ENCODE measurements around the gene FAM124A. TPM values are rescaled to one million over a fixed set of nuclear protein-coding genes. Genes with fewer than 3 reads are reported as not detected.

Gene FAM124A
- total RNA-seq, 2 donors from 2014 or later: 4.2 to 13.7 TPM

GRCh38 chr13:51240178-51240577 is 18.0 kb downstream of the FAM124A start:
- ATAC-seq (ENCODE audit: insufficient number of reproducible peaks, low FRiP score, low read depth) (no peak), DNase-seq (ENCODE audit: low spot score) (no peak)
- H3K36me3 ChIP-seq: no peaks in the 10 kb centered on the region
- TF ChIP-seq, protein P1, sequence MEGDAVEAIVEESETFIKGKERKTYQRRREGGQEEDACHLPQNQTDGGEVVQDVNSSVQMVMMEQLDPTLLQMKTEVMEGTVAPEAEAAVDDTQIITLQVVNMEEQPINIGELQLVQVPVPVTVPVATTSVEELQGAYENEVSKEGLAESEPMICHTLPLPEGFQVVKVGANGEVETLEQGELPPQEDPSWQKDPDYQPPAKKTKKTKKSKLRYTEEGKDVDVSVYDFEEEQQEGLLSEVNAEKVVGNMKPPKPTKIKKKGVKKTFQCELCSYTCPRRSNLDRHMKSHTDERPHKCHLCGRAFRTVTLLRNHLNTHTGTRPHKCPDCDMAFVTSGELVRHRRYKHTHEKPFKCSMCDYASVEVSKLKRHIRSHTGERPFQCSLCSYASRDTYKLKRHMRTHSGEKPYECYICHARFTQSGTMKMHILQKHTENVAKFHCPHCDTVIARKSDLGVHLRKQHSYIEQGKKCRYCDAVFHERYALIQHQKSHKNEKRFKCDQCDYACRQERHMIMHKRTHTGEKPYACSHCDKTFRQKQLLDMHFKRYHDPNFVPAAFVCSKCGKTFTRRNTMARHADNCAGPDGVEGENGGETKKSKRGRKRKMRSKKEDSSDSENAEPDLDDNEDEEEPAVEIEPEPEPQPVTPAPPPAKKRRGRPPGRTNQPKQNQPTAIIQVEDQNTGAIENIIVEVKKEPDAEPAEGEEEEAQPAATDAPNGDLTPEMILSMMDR (IDR thresholded peaks at IDR 0.05): no peak
- H3K4me3 ChIP-seq: no peak overlapping the region
- no peaks in the 10 kb centered on the region for H3K9me3 ChIP-seq
- no peaks in the 10 kb centered on the region for H3K4me1 ChIP-seq (ENCODE audit: control insufficient read depth in 1 of 2, low read depth in 2 of 2)
- no peaks in the 10 kb centered on the region for H3K27me3 ChIP-seq (replicated peaks; ENCODE audit: insufficient read depth)
- H3K27ac ChIP-seq: no peak overlapping the region

DNA sequence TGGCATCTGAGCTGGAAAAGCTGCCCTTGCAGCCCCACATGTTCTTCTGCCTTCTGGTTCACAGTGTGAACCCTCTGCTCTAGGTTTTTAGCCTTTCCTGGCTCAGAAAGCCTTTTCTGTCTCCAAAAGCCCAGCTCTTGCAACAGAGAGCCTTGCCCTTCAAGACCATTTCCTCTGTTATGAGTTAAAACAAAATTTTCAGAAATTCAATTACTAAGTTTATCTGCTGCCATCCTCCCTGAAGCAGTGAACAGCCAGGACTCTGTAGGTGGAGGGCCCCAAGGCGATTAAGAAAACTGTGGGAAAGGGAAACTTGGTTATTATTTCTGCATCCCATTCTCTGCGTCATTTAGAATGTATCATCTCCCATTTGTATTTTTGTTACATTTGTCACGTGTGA is 18.8 kb downstream of the FAM124A start:
- no peak for ATAC-seq (ENCODE audit: insufficient number of reproducible peaks, low FRiP score, low read depth)
- no peak for DNase-seq (ENCODE audit: low spot score)
- Histone ChIP-seq H3K4me1 (ENCODE audit: control insufficient read depth in 1 of 2, low read depth in 2 of 2) (no peaks in the 10 kb centered on the region), H3K4me3 (no peak overlapping the region), H3K36me3 (no peaks in the 10 kb centered on the region), H3K9me3 (no peaks in the 10 kb centered on the region), H3K27ac (no peak overlapping the region), H3K27me3 (replicated peaks; ENCODE audit: insufficient read depth) (no peaks in the 10 kb centered on the region)
- TF ChIP-seq, protein P1 (IDR thresholded peaks at IDR 0.05): no peak

GRCh38 chr13:51241720-51242119 is 19.5 kb downstream of the FAM124A start:
- DNase-seq (ENCODE audit: low spot score): no peak
- Histone ChIP-seq H3K27me3 (replicated peaks; ENCODE audit: insufficient read depth) (no peaks in the 10 kb centered on the region), H3K4me3 (no peak overlapping the region), H3K4me1 (ENCODE audit: control insufficient read depth in 1 of 2, low read depth in 2 of 2) (peaks cover 0 to 4% of the 10 kb centered on the region in 2 donors), H3K9me3 (no peaks in the 10 kb centered on the region), H3K27ac (no peak overlapping the region), H3K36me3 (no peaks in the 10 kb centered on the region)
- no peak for ATAC-seq (ENCODE audit: insufficient number of reproducible peaks, low FRiP score, low read depth)
- TF ChIP-seq, protein P1 (IDR thresholded peaks at IDR 0.05): no peak

DNA sequence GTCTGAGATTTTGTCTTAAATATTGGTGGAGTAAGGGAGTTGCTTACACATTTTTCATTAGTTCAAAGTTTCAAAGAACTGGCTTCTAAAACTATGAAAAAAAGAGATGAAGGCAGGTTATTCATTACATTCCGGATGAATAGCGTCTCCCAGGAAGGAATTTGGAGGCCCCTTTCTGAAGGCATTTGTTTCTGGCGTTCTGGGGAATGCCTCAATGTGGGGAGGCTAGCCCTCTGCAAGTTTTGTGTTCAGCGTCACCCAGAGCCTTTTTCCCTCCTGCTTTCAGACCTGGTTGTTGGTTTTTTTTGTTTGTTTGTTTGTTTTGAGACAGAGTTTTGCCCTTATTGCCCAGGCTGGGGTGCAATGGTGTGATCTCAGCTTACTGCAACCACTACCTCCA is 21.0 kb downstream of the FAM124A start:
- Histone ChIP-seq H3K4me1 (ENCODE audit: control insufficient read depth in 1 of 2, low read depth in 2 of 2) (peaks cover 4 to 12% of the 10 kb centered on the region in 2 donors), H3K9me3 (no peaks in the 10 kb centered on the region), H3K27ac (no peak overlapping the region), H3K4me3 (no peak overlapping the region), H3K36me3 (no peaks in the 10 kb centered on the region), H3K27me3 (replicated peaks; ENCODE audit: insufficient read depth) (no peaks in the 10 kb centered on the region)
- DNase-seq (ENCODE audit: low spot score) (no peak), ATAC-seq (ENCODE audit: insufficient number of reproducible peaks, low FRiP score, low read depth) (no peak)
- TF ChIP-seq, protein P1 (IDR thresholded peaks at IDR 0.05): no peak

GRCh38 chr13:51243832-51244231 is 21.6 kb downstream of the FAM124A start:
- Histone ChIP-seq H3K36me3 (no peaks in the 10 kb centered on the region), H3K9me3 (no peaks in the 10 kb centered on the region), H3K27ac (no peak overlapping the region), H3K4me1 (ENCODE audit: control insufficient read depth in 1 of 2, low read depth in 2 of 2) (peaks cover 4 to 12% of the 10 kb centered on the region in 2 donors), H3K27me3 (replicated peaks; ENCODE audit: insufficient read depth) (no peaks in the 10 kb centered on the region), H3K4me3 (no peak overlapping the region)
- DNase-seq (ENCODE audit: low spot score) (no peak), ATAC-seq (ENCODE audit: insufficient number of reproducible peaks, low FRiP score, low read depth) (no peak)
- TF ChIP-seq, protein P1 (IDR thresholded peaks at IDR 0.05): no peak
